Measurements from ENCODE around the gene TCL1A.

GRCh38 chr14:95679148-95679815 is 34.6 kb downstream of the TCL1A start:
- no peak for TF ChIP-seq CTCF (IDR thresholded peaks at IDR 0.05 in 2 of 3, conservative IDR thresholded peaks at IDR 0.05 in 1 of 3; ENCODE audit: control insufficient read depth in 2 of 3, extremely low read depth in 1 of 3, insufficient read depth in 1 of 3, low read depth in 3 of 3, low read length in 3 of 3)
- TF ChIP-seq MXI1 (IDR thresholded peaks at IDR 0.05; ENCODE audit: low read depth, low read length) = no peak
- no peak for TF ChIP-seq MYC (IDR thresholded peaks at IDR 0.05; ENCODE audit: insufficient read depth, insufficient read length, insufficient replicate concordance, low read length, severe bottlenecking)

Measured in GM12878 (cell line).